Panc1 (cell line): Measurements from ENCODE around the gene LURAP1L.

Experiments used
- POLR2AphosphoS5 ChIP-seq: IDR thresholded peaks from 2 replicates; pipeline ENCODE4 v1.6.1; 2012; ENCODE audit warnings: mild to moderate bottlenecking, low read depth, low read length, moderate library complexity
- TF ChIP-seq, protein P1 (sequence below): fragments of 450-650 bp; IDR thresholded peaks from 2 replicates; pipeline ENCODE4 v1.5.1; 2017; ENCODE audit warnings: mild to moderate bottlenecking
- TF ChIP-seq, protein P2 (sequence below), 2 experiments: IDR thresholded peaks; 2 replicates each; pipeline ENCODE4 v1.6.1; 2011 to 2012; ENCODE audit warnings: low read depth in 2 of 2, control low read depth in 1 of 2, low read length in 1 of 2, mild to moderate bottlenecking in 1 of 2, moderate library complexity in 1 of 2; ENCODE audit not compliant: insufficient read depth in 1 of 2

DNA sequence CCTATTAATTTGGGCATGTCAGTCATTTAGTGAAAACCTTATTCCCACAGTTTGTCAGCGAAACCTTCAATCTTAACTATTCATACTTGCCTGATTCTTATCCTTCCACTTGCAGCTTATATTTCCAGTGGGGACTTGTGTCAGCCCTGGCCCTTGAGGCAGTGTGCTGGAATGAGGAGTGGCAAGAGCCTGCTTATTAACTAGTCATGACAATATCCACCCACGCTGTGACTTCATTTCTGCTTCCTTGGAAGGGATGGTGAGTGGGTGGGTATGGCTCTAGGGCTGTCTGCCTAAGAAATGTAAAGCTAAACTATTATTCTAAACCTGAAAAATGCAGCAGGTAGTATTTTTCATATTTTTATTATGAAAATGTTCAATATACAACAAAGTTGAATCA, 34.0 kb upstream of the LURAP1L start:
- TF ChIP-seq, protein P1, sequence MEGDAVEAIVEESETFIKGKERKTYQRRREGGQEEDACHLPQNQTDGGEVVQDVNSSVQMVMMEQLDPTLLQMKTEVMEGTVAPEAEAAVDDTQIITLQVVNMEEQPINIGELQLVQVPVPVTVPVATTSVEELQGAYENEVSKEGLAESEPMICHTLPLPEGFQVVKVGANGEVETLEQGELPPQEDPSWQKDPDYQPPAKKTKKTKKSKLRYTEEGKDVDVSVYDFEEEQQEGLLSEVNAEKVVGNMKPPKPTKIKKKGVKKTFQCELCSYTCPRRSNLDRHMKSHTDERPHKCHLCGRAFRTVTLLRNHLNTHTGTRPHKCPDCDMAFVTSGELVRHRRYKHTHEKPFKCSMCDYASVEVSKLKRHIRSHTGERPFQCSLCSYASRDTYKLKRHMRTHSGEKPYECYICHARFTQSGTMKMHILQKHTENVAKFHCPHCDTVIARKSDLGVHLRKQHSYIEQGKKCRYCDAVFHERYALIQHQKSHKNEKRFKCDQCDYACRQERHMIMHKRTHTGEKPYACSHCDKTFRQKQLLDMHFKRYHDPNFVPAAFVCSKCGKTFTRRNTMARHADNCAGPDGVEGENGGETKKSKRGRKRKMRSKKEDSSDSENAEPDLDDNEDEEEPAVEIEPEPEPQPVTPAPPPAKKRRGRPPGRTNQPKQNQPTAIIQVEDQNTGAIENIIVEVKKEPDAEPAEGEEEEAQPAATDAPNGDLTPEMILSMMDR = no peak
- TF ChIP-seq, protein P2, sequence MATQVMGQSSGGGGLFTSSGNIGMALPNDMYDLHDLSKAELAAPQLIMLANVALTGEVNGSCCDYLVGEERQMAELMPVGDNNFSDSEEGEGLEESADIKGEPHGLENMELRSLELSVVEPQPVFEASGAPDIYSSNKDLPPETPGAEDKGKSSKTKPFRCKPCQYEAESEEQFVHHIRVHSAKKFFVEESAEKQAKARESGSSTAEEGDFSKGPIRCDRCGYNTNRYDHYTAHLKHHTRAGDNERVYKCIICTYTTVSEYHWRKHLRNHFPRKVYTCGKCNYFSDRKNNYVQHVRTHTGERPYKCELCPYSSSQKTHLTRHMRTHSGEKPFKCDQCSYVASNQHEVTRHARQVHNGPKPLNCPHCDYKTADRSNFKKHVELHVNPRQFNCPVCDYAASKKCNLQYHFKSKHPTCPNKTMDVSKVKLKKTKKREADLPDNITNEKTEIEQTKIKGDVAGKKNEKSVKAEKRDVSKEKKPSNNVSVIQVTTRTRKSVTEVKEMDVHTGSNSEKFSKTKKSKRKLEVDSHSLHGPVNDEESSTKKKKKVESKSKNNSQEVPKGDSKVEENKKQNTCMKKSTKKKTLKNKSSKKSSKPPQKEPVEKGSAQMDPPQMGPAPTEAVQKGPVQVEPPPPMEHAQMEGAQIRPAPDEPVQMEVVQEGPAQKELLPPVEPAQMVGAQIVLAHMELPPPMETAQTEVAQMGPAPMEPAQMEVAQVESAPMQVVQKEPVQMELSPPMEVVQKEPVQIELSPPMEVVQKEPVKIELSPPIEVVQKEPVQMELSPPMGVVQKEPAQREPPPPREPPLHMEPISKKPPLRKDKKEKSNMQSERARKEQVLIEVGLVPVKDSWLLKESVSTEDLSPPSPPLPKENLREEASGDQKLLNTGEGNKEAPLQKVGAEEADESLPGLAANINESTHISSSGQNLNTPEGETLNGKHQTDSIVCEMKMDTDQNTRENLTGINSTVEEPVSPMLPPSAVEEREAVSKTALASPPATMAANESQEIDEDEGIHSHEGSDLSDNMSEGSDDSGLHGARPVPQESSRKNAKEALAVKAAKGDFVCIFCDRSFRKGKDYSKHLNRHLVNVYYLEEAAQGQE (IDR thresholded peaks at IDR 0.05; ENCODE audit: insufficient read depth in 1 of 2, low read depth in 2 of 2, low read length in 1 of 2) = no peak
- TF ChIP-seq POLR2AphosphoS5 = no peak
